GM10266 (cell line): Measurements from ENCODE around the gene ZC3H11A.
"Not testable (repeated sequence)": the region's sequence is repeated elsewhere in the genome, so short reads cannot be mapped to it uniquely, and the experiment has no call there.

Experiments used
- DNase-seq: peaks from one replicate; pipeline ENCODE4 v3.0.0; 2012; ENCODE audit errors: extremely low spot score
- CTCF ChIP-seq: IDR thresholded peaks from 2 replicates; pipeline ENCODE4 v1.5.1; 2012; ENCODE audit warnings: mild to moderate bottlenecking, low read depth; ENCODE audit not compliant: control insufficient read depth, insufficient read depth; ENCODE audit errors: missing control alignments

Gene ZC3H11A

GRCh38 chr1:203828002-203828401 is 32.6 kb downstream of the ZC3H11A start:
- no peak for TF ChIP-seq CTCF
- DNase-seq: no peak

- TF ChIP-seq CTCF: no peak
- DNase-seq: no peak
Observed at GRCh38 chr1:203828503-203828902, 33.1 kb downstream of the ZC3H11A start.

GRCh38 chr1:203829247-203829646 is 33.8 kb downstream of the ZC3H11A start:
- DNase-seq: not testable (repeated sequence)

GRCh38 chr1:203835476-203835875 is 40.1 kb downstream of the ZC3H11A start:
- DNase-seq: no peak
- TF ChIP-seq CTCF: no peak

- no peak for TF ChIP-seq CTCF
- DNase-seq: no peak
Observed at GRCh38 chr1:203839081-203839480, 43.7 kb downstream of the ZC3H11A start.

GRCh38 chr1:203840208-203840808 is 44.9 kb downstream of the ZC3H11A start:
- no peak for DNase-seq

GRCh38 chr1:203842559-203842876 is 47.1 kb downstream of the ZC3H11A start:
- TF ChIP-seq CTCF: no peak
- DNase-seq: no peak

More at GRCh38 chr1:203840208-203840808, 44.9 kb downstream of the ZC3H11A start:
- TF ChIP-seq CTCF: no peak

GRCh38 chr1:203843435-203843834 is 48.0 kb downstream of the ZC3H11A start:
- TF ChIP-seq CTCF: no peak
- DNase-seq: no peak
